HG02973 (cell line): Measurements from ENCODE around the gene INHBB.

ENCODE experiments used
- ATAC-seq: cut with Tn5 transposase; IDR thresholded peaks from one replicate; pipeline ENCODE4 v1.9.1; 2021; ENCODE audit warnings: moderate library complexity; ENCODE audit not compliant: unreplicated experiment

INHBB gene

DNA sequence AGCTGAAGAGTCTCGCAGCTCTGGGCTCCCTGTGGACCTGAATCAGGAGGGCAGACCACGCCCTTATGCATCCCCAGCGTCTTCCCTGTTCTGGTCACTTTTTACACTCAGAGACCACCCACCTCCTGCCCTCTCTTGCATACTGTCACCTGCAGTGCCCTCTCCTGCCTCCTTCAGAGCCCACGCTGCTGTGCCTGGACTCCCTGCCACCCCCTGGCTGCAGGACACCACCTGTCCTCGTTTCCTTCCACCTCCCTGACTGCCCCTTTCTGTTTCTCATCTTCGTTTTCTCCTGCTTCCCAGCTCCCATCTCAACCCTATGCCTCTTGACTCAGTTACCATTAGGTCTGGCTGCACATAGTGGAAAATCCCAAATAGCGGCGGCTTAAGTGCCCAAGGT, 9.2 kb upstream of the INHBB start:
- no peak for ATAC-seq

DNA sequence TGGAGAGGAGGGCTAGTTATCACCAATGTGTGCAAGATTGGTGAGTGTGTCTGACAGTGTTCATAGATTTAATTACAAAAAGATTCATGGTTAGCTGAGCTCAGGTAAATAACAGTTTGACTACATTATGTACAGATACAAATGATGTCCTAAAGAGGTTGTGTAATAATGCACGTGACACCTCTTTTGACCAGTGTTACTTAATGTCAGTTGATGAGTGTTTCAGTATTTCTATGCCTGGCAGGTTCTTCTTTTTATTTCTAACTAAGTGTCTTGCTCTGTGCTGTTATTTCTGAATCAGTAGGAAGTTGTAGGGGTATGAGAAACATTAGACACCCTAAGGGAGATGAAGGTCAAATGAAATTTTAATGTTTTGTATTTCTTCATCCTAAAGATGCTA, 7.9 kb upstream of the INHBB start:
- no peak for ATAC-seq

DNA sequence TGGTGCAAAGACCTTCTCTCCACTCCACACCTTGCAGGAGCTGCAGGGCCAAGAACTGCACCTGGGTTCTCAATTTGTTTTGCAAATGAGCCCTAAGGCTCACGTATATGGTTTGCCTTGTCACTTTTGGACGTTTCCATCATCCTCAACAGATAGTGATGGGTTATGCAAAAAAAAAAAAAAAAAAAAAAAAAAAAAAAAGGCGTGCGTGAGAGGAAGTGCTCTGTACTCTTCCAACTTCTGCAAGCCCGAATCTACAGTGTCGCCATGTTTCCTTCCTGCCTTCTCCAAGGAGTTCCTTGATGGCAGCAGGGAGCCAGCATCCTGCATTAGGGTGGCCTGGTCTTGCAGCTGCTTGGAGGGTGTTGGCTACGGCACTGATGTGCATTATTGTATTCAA, 4.0 kb upstream of the INHBB start:
- no peak for ATAC-seq

DNA sequence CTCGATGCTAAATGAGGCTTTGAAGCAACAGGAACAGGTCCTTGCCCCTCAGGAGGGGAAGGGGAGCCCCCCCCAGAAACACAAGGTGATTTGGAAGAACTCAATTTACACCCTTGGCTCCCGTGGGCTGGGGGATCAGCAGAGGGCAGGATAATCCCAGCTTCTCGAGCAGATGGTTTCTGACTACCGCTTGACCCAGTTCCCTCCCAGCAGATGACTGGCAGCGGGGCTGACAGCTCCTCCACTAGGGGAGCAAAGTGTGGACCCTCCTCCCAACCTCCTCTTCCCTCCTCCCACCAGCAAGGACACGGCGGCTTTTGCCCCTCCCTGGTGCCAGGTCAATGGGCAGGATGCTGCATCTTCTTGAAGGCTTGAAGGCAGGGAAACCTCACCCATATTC, 3.5 kb upstream of the INHBB start:
- ATAC-seq: no peak

DNA sequence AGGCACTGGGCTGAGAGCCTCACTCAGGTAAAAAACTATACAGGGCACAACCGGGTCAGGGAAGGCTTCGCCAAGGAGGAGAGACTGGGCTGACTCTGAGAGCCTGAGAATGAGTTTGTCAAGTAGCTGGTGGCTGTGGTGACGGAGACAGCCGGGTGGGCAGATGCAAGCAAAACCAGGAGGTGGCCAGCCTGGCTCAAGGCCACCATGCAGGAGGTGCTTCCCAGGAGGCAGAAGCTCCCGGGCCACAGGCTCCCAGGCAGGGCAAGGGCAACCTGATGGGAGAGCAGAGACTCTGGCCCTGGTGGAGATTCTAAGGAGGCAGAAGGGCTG, 2.9 kb upstream of the INHBB start:
- ATAC-seq: no peak

DNA sequence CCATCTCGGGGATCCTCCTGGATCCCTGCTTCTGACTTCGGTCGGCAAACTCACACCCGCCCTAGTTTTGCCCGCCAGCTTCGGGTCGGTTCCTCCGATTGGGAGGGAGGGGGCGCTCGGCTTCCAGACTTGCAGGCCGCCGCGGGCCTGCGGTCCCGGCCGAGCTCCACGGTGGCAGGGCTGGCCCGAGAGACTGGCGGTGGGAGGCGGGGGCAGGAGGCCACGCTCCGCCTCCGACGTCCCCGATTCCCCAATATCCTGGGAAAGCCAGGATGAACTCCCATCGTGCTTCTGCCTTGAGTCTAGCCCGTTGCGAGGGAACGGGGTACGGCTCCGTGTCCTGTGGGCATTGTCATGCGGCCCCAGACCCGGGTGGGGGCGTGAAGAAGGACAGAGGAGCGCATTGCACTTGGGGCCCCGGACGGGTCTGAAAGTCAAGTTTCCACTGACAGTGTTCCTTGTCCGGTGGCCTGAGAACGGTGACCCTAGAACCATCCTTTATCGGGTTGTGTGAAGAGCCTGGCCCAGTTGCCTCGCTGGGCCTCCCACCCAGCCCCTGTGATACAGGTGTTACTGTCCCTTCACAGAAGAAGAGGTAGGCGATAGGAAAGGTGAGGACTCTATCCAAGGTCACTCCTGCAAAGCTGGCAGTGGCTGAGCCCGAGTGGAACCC, 2.4 kb upstream of the INHBB start:
- no peak for ATAC-seq

DNA sequence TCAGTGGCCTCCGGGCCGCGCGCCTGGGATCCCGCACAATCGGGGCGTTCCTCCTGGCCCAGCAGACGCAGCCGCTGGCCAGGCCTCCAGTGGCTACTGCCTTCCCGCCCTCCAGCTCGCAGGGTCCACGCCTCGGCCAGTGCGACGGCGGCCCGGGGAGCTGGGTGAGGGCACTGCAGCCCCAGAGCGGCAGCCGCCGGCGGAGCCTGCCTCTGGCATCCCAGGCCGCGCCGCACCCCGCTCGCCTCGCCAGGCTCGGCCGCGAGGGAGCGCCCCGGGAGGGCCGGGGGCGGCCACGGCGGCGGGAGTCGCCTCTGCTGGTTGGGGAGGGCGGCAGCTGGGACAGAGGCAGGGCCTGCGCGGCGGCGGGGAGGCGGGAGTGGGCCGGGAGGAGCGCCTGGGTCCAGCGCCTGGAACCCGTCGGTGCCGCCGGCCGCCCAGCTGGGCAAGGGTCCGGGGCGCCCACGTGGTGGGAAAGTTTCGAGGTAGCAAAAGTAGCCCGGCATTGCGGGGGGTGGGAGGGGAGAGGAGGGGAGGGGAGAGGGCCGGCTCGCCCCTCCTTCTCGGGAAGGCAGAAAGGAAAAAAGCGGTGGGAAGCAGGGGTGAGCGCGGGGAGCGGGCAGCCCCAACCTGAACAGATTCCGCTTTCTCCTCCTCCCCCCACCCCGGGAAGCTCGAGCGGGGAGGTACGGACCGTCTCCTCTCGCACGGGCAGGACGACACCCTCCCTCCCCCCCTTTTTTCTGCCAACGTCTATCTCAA, 1.5 kb upstream of the INHBB start:
- no peak for ATAC-seq

DNA sequence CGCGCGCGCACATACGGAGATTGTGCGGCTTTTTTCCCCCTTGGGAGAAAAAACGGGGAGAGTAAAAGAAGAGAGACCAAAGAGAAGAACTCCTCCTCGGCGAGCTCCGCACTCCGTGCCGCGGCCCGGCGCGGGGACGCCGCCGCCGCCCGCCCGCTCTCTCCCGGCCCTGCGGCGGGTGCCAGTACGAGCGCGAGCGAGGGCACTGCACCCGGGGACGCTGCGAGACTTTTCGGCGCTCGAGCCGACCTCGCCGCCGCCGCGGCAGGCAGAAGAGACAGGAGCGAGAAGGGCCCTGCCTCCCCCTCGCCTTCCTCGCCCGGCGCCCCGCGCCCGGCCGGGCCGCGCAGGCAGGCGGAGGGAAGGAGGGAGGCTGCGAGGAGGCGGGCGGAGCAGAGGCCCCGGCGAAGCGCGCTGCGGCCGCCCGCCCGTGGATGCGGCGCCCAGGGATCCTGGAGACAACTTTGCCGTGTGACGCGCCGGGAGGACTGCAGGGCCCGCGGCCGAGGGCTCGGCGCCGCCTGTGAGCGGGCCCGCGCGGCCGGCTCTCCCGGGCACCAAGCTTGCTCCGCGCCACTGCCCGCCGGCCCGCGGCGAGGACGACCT, 857 bp upstream of the INHBB start:
- no peak for ATAC-seq

DNA sequence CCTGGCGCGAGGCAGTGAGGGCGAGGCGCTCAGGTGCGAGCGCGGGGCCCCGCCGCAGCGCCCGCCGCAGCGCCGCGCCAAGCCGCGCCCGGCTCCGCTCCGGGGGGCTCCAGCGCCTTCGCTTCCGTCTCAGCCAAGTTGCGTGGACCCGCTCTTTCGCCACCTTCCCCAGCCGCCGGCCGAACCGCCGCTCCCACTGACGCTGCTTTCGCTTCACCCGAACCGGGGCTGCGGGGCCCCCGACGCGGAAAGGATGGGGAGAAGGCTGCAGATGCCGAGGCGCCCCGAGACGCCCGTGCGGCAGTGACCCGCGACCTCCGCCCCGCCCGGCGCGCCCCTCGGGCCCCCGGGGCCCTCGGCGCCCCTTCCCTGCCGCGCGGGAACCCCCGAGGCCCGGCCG, 328 bp upstream of the INHBB start:
- no peak for ATAC-seq

DNA sequence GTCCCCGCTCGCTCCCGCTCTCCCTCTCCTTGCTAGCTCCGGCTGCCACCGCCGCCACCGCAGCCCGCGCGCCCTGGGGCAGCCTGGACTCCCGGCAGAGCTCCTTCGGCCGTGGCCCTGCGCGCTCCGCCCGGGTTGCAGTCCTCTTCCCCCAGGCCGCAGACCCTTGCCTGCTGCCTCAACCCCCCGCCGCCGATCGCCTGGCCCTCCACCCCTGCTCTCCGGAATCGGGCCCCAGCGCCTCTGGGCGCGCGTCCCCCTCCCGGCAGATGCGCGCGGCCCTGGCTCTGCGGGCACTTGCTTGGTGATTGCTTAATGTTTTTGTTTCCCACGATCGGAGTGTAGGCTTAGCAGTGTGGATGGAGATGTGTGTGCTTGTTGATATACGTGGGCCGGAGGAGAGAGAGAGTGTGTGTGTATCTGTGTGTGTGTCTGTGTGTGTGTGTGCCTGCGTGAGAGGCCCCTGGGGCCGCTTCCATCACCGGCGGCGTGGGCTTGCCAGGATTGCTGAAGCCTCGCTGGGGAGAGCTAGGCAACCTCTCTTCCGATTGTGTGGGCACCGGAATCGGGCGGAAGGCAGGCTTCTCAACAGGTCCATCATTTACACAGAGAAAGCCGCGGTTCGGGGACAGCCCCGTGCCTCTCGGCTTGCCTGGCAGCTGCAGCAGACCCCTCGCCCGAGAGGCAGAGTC, 877 bp downstream of the INHBB start:
- no peak for ATAC-seq

DNA sequence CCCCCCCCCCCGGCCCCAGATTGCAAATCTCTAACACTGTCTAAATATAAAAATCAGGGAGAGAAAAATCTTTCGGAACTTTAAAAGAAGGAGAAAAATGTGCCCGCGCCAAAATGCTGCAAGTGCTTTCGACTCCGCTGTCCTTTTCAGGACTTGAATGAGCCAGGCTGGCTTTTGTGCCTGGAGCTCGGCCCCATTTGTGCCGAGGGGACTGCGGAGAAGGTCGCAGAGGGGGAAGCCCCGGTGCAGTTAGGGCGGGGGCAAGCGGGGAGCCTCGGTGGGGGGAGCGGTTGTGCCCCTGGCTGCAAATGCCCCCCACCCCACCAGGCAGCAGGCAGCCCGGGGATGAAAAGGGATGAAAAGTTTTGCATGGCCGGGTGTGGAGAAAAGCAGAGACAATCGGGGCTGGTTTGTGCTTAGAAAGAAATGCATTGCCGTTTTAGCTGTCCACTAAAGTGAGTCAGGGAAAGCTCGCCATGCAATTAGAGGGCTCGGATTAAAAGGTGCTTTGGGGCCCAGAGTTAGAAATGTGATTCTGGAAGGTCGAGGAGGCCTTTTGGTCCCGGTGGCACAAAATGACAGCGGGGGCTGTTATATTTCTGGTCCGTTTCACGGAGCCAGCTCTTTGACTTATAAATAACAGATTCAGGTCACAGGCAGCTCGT, 1.6 kb downstream of the INHBB start:
- ATAC-seq: no peak

DNA sequence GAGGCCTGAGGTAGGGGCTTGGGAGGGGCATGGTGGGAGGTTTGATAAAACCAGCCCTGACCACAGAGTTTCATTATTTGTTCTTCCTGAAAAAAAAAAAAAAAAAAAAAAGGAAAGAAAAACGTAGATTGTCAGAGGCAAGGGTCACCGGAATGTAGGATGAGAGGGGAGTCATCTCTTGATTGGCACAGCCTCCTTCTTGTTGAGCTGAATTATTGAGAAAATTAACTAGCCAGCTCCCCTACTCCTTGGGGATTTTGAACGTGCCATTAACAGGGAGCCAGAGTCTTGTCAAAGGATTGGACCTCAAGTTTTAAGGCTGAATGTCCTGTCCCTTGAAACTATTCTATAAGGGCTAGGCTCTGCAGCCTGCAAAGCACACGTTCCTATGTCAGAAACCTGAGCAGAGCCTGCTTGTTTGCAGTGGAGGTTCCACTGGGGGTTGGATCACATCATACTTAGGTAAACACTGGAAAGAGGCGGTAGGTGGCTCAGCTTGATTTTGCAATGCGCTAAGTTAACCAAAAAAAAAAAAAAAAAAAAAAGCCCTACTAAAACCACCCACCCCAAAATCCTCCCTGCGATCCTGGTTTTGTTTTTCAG, 2.3 kb downstream of the INHBB start:
- ATAC-seq: no peak

DNA sequence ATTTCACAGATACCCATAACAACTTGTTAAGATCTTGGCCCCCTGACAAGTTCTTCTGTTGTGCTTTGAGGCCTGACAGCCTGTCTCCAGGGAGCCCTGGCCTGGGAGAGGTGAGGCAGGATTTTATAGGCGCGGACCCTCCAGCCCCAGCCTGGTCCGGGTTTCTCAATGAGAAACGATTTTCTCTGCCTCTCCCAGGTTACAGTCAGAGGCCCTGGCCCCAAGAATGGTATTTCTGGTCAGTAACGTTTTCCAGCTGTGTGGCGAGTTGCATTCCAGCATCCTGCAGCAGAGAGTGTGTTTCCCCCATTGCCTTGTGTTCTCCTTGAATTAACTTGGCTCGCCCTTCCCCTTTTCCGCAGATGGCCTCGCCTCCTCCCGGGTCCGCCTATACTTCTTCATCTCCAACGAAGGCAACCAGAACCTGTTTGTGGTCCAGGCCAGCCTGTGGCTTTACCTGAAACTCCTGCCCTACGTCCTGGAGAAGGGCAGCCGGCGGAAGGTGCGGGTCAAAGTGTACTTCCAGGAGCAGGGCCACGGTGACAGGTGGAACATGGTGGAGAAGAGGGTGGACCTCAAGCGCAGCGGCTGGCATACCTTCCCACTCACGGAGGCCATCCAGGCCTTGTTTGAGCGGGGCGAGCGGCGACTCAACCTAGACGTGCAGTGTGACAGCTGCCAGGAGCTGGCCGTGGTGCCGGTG, 3.0 kb downstream of the INHBB start:
- no peak for ATAC-seq

DNA sequence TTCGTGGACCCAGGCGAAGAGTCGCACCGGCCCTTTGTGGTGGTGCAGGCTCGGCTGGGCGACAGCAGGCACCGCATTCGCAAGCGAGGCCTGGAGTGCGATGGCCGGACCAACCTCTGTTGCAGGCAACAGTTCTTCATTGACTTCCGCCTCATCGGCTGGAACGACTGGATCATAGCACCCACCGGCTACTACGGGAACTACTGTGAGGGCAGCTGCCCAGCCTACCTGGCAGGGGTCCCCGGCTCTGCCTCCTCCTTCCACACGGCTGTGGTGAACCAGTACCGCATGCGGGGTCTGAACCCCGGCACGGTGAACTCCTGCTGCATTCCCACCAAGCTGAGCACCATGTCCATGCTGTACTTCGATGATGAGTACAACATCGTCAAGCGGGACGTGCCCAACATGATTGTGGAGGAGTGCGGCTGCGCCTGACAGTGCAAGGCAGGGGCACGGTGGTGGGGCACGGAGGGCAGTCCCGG, 3.5 kb downstream of the INHBB start:
- no peak for ATAC-seq

DNA sequence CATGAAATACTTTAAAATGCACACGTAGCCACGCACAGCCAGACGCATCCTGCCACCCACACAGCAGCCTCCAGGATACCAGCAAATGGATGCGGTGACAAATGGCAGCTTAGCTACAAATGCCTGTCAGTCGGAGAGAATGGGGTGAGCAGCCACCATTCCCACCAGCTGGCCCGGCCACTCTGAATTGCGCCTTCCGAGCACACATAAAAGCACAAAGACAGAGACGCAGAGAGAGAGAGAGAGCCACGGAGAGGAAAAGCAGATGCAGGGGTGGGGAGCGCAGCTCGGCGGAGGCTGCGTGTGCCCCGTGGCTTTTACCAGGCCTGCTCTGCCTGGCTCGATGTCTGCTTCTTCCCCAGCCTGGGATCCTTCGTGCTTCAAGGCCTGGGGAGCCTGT, 4.1 kb downstream of the INHBB start:
- ATAC-seq: no peak

DNA sequence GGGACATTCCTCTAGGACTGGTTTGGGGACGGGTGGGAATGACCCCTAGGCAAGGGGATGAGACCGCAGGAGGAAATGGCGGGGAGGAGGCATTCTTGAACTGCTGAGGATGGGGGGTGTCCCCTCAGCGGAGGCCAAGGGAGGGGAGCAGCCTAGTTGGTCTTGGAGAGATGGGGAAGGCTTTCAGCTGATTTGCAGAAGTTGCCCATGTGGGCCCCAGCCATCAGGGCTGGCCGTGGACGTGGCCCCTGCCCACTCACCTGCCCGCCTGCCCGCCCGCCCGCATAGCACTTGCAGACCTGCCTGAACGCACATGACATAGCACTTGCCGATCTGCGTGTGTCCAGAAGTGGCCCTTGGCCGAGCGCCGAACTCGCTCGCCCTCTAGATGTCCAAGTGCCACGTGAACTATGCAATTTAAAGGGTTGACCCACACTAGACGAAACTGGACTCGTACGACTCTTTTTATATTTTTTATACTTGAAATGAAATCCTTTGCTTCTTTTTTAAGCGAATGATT, 4.9 kb downstream of the INHBB start:
- ATAC-seq: no peak

DNA sequence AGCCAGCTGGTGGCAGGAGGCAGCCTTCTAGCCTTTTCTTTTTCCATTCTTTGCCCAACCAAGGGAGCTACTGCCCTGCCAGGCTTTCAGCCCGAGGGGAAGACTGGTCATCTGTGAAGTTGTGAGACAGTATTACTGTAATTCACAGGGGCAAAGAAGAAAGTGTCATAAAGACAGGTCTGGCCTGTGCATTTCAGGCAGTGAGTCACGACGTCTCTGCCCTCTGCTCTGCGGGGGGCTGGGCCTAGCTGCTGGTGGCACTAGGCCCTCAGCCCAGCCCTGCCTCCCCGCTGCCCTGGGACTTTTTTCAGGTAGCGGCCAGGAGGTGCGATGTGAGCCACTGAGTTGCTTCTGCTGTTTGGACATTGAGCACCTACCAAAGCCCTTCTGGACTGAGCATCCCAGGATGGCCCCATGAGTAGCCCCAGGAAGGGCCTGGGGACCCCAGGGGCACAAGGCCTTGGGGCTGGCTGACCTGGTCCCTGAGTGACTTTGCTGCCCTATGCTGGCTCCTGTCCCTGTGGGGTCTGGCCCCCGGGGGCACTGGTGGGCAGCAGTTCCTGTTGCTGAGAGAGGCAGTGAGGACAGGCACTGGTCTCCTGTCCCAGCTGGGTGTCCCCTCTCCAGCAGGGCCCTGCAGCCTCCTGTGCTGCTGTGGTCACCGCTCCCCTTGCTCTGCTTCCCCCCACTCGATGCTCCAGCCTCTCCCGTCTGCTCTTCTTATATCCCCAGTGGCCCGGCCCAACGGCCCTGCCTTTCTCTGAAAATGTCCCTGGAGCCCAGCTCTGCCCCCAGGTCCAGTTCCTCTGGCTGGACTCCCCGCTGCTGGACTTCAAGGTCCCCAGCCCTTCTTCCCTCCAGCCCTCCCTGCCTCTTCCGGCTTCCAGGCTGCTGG, 7.0 kb downstream of the INHBB start:
- no peak for ATAC-seq

DNA sequence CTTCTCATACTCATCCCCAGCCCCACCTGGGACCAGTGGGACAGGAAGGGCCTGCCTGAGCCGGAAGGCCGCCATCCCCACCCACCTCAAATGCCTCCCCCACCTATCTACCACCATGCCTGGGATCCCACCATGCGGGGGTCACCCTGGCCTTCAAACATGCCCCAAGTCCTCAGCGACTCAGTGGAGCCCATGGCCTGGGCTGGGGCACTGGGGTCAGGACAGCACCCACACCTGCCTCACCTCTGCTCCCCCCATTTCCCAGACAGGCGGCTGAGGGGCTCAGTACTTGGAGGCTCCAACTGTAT, 7.6 kb downstream of the INHBB start:
- ATAC-seq: no peak

DNA sequence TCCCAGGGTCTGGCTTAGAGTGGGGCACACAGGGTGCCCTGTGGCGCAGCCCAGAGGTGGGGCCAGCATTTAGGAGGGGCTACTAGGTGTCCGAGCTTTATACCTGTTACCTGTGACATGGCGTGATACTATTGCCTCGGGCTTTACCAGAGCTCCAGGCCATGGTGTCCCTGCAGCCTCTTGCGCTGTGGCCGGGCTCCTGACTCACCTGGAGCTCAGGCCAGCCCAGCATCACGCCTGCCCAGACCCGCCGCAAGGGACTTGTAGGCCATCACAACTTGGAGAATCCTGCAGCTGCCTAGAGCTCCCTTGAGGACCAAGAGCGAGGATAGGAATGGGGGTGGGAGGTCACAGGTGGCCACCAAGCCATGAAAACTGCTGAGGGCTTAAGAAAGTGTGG, 8.0 kb downstream of the INHBB start:
- ATAC-seq: no peak
